ENCODE results near the gene ARSH. TPM values are rescaled to one million over a fixed set of nuclear protein-coding genes. Genes with fewer than 3 reads are reported as not detected.

Gene ARSH, protein sequence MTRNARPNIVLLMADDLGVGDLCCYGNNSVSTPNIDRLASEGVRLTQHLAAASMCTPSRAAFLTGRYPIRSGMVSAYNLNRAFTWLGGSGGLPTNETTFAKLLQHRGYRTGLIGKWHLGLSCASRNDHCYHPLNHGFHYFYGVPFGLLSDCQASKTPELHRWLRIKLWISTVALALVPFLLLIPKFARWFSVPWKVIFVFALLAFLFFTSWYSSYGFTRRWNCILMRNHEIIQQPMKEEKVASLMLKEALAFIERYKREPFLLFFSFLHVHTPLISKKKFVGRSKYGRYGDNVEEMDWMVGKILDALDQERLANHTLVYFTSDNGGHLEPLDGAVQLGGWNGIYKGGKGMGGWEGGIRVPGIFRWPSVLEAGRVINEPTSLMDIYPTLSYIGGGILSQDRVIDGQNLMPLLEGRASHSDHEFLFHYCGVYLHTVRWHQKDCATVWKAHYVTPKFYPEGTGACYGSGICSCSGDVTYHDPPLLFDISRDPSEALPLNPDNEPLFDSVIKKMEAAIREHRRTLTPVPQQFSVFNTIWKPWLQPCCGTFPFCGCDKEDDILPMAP
- total RNA-seq, result not detected in 2 replicates

DNA sequence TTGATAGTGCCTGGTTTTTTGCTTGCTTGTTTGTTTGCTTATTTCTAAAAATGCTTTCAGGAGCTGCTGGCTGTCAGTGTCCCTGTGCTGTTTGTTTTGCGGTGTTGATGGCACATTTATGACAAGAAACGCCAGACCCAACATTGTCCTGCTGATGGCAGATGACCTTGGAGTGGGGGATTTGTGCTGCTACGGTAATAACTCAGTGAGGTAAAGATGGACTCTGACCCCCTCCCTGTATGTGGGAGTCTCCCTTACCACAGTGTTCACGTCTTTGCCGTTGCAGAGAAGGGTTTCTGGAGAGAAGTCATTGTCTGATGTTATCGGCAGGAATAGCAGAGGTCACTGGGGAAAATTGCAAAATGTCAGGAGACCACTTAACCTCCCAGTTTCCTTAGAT, at the start of gene ARSH:
Gene ARSH (plus strand): TSS at position 52 of the 400 bp plus-strand sequence. CDS start 67 bp downstream, at position 119.

Other genes starting within 250 kb of the ARSH start
- under 0.01 and 1.8 TPM in 2 replicates for gene GYG2, start 177.6 kb upstream of the ARSH start, total RNA-seq
- gene ARSD, start 77.2 kb upstream of the ARSH start, total RNA-seq, result 16.0 and 29.7 TPM in 2 replicates
- gene ARSF, start 34.9 kb downstream of the ARSH start, total RNA-seq, result not detected in 2 replicates

Data from bladder microvascular endothelial cell (primary cell).